Upper lobe of right lung (tissue), 1 donor: ENCODE data around the gene RPL22L1. TPM values are rescaled to one million over a fixed set of nuclear protein-coding genes. Genes with fewer than 3 reads are reported as not detected.

Experiments used
- ATAC-seq: fragments of 200-7000 bp; cut with Tn5 transposase; one replicate; pipeline ENCODE4 v1.9.1; 2020; ENCODE audit warnings: mild to moderate bottlenecking, moderate library complexity
- DNase-seq: peaks from one replicate; pipeline ENCODE4 v3.0.0-alpha.2; 2020
- H3K27ac ChIP-seq: fragments of 200-600 bp; one replicate; pipeline ENCODE4 v1.8.0; 2022
- H3K27me3 ChIP-seq: fragments of 200-600 bp; one replicate; pipeline ENCODE4 v1.8.0; 2022; ENCODE audit warnings: mild to moderate bottlenecking
- H3K36me3 ChIP-seq: fragments of 200-600 bp; one replicate; pipeline ENCODE4 v1.8.0; 2022
- H3K4me1 ChIP-seq: fragments of 200-600 bp; one replicate; pipeline ENCODE4 v1.8.0; 2022
- H3K4me3 ChIP-seq: fragments of 200-600 bp; one replicate; pipeline ENCODE4 v1.8.0; 2022; ENCODE audit warnings: mild to moderate bottlenecking
- H3K9me3 ChIP-seq: fragments of 200-600 bp; one replicate; pipeline ENCODE4 v1.8.0; 2022
- intact Hi-C: fragments of 100-400 bp; cut with DNase I; formaldehyde crosslinking; loops from one replicate; pipeline ENCODE4 v1.11.0; 2022
- long read RNA-seq: library from polyadenylated mRNA; unstranded; transcript quantifications from one replicate; pipeline ENCODE4 v2.0.0, GENCODE V29; 2021
- total RNA-seq: library from RNA; stranded (reverse); fragmentation: NEBNext Ultra II Directional; extraction: Animal tissue kit (Norgen Biotek cat#: 25700); gene quantifications from one replicate; pipeline ENCODE4 v1.2.1, GENCODE V29; 2021
- TF ChIP-seq, protein P1 (sequence below): fragments of 200-600 bp; IDR thresholded peaks from one replicate; pipeline ENCODE4 v1.8.0; 2022; ENCODE audit warnings: antibody characterized with exemption
- donor health status: DM: no; HTN: yes; CAD: no; lungs with severe emphysema.

The RPL22L1 gene
- 33.1 TPM for total RNA-seq
- long read RNA-seq, partial matches to known transcripts, result 0 of 7 reads
- long read RNA-seq, other reads (novel, unspliced or antisense), result 0 of 7 reads

GRCh38 chr3:170869645-170870593 lies at the start of gene RPL22L1:
RPL22L1 (minus strand) TSS chr3:170870195; CDS start chr3:170870167, 28 bp downstream.
- Histone ChIP-seq H3K9me3 (no peaks in the 10 kb centered on the region), H3K27me3 (no peaks in the 10 kb centered on the region), H3K4me1 (peaks cover 22% of the 10 kb centered on the region), H3K27ac (peak within 1 kb of the TSS; percentile 89), H3K36me3 (peaks cover 37% of the 10 kb centered on the region), H3K4me3 (peak within 1 kb of the TSS; percentile 82)
- DNase-seq, result peak; percentile 97
- TF ChIP-seq, protein P1, sequence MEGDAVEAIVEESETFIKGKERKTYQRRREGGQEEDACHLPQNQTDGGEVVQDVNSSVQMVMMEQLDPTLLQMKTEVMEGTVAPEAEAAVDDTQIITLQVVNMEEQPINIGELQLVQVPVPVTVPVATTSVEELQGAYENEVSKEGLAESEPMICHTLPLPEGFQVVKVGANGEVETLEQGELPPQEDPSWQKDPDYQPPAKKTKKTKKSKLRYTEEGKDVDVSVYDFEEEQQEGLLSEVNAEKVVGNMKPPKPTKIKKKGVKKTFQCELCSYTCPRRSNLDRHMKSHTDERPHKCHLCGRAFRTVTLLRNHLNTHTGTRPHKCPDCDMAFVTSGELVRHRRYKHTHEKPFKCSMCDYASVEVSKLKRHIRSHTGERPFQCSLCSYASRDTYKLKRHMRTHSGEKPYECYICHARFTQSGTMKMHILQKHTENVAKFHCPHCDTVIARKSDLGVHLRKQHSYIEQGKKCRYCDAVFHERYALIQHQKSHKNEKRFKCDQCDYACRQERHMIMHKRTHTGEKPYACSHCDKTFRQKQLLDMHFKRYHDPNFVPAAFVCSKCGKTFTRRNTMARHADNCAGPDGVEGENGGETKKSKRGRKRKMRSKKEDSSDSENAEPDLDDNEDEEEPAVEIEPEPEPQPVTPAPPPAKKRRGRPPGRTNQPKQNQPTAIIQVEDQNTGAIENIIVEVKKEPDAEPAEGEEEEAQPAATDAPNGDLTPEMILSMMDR, result no peak
- ATAC-seq, result peak; percentile 99
- intact Hi-C loops, result no loop called here

DNA sequence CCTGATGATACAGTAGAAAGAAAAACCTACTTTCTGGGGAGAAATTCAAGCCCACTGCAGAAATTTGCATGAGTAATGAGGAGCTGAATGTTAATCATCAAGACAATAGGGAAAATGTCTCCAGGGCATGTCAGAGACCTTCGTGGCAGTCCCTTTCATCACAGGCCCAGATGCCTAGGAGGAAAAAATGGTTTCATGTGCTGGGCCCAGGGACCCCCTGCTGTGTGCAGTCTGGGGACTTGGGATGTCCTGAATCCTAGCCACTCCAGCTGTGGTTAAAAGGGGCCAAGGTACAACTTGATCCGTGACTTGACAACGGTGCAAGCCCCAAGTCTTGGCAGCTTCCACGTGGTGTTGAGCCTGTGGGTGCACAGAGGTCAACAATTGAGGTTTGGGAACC lies 48.7 kb upstream of the RPL22L1 start:
- Histone ChIP-seq H3K4me1 (no peaks in the 10 kb centered on the region), H3K36me3 (no peaks in the 10 kb centered on the region), H3K9me3 (no peaks in the 10 kb centered on the region), H3K27me3 (no peaks in the 10 kb centered on the region), H3K27ac (no peak overlapping the region), H3K4me3 (no peak overlapping the region)
- DNase-seq (no peak), ATAC-seq (no peak)
- intact Hi-C loops, result no loop called here
- TF ChIP-seq, protein P1, result no peak

GRCh38 chr3:170914690-170915089 lies 44.7 kb upstream of the RPL22L1 start:
- intact Hi-C loops, result no loop called here
- DNase-seq, result no peak
- H3K4me1 ChIP-seq, result no peaks in the 10 kb centered on the region
- no peak overlapping the region for H3K27ac ChIP-seq
- peaks cover 14% of the 10 kb centered on the region for H3K9me3 ChIP-seq
- no peaks in the 10 kb centered on the region for H3K27me3 ChIP-seq
- no peak overlapping the region for H3K4me3 ChIP-seq
- no peak for ATAC-seq
- no peaks in the 10 kb centered on the region for H3K36me3 ChIP-seq
- TF ChIP-seq, protein P1, result no peak

- Histone ChIP-seq H3K36me3 (no peaks in the 10 kb centered on the region), H3K27ac (no peak overlapping the region), H3K27me3 (no peaks in the 10 kb centered on the region), H3K4me1 (no peaks in the 10 kb centered on the region), H3K9me3 (peaks cover 18% of the 10 kb centered on the region), H3K4me3 (no peak overlapping the region)
- ATAC-seq, result no peak
- DNase-seq, result no peak
- TF ChIP-seq, protein P1, result no peak
- intact Hi-C loops, result no loop called here
Observed at GRCh38 chr3:170914212-170914611, 44.2 kb upstream of the RPL22L1 start.

GRCh38 chr3:170911051-170911450 lies 41.1 kb upstream of the RPL22L1 start:
- H3K36me3 ChIP-seq, result no peaks in the 10 kb centered on the region
- H3K4me1 ChIP-seq, result peaks cover 11% of the 10 kb centered on the region
- peaks cover 25% of the 10 kb centered on the region for H3K9me3 ChIP-seq
- ATAC-seq (no peak), DNase-seq (no peak)
- TF ChIP-seq, protein P1, result no peak
- no peak overlapping the region for H3K27ac ChIP-seq
- intact Hi-C loops, result no loop called here
- no peak overlapping the region for H3K4me3 ChIP-seq
- H3K27me3 ChIP-seq, result peaks cover 6% of the 10 kb centered on the region
